Activated effector memory CD4-positive, alpha-beta T cell treated with anti-CD3 and anti-CD28 coated beads, Interleukin-2, amount 50 U/mL, for 16 hours (primary cell): ENCODE measurements around the gene CNOT10.
"Not testable (repeated sequence)": the region's sequence is repeated elsewhere in the genome, so short reads cannot be mapped to it uniquely, and the experiment has no call there.

Experiments used
- DNase-seq: peaks from one replicate; pipeline ENCODE4 v3.0.0-alpha.2; 2020

The CNOT10 gene, protein sequence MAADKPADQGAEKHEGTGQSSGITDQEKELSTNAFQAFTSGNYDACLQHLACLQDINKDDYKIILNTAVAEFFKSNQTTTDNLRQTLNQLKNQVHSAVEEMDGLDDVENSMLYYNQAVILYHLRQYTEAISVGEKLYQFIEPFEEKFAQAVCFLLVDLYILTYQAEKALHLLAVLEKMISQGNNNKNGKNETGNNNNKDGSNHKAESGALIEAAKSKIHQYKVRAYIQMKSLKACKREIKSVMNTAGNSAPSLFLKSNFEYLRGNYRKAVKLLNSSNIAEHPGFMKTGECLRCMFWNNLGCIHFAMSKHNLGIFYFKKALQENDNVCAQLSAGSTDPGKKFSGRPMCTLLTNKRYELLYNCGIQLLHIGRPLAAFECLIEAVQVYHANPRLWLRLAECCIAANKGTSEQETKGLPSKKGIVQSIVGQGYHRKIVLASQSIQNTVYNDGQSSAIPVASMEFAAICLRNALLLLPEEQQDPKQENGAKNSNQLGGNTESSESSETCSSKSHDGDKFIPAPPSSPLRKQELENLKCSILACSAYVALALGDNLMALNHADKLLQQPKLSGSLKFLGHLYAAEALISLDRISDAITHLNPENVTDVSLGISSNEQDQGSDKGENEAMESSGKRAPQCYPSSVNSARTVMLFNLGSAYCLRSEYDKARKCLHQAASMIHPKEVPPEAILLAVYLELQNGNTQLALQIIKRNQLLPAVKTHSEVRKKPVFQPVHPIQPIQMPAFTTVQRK

DNA sequence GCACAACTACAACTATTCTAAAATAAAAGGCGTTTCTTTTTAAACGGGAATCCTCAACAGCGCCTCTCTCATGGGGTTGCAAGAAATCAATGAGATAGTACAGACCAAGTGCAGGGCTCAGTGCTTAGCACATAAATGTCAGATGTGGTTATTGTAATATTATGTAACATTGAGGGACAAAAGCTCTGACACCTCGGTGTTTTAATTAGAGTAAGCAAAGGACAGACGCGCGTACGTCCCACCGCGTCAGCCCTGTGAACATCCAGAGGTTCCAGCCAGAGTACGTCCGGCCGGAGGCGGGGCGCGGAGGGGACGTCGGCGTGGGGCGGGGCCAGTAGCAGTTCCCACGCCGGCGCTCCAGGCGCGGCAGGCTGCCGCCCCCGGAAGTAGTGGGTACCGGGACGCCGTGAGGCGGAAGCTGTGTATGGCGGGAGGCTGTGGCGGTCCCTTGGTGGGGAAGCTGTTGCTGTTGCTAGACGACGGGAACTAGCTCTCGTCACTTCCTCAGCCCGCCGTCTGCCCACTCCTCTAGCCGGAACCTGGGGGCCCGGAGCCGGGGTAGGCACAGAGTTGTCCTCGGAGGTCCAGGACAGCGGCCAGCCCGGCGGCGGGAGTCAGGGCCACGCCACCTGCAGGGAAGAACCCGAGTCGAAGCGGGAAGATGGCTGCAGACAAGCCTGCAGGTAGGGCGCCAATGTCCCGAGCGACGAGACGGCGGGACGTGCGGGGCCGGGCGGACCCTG is at the start of gene CNOT10:
CNOT10 (plus strand) TSS at position 389 of the 743 bp plus-strand sequence; CDS start at position 662, 273 bp downstream.
- peak; percentile 99 for DNase-seq

DNA sequence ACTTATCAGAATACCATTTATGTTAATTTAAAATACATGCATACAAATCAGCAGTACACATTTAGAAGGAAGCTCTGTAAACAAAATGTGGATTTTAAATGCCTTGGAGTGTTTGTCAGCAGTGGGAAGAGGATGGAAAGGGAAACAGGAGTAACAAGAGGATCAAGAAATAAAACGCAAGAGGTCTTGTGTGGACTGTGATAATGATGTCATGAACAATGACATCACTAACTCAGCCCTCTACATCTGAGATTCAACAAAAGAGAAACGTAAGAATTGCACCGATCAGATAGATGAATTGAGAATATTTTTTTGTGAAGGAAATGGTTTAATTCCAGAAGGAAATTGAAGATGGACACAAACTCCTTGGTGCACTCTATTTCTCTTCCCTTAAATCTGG is 44.0 kb upstream of the CNOT10 start:
- DNase-seq, result no peak

DNA sequence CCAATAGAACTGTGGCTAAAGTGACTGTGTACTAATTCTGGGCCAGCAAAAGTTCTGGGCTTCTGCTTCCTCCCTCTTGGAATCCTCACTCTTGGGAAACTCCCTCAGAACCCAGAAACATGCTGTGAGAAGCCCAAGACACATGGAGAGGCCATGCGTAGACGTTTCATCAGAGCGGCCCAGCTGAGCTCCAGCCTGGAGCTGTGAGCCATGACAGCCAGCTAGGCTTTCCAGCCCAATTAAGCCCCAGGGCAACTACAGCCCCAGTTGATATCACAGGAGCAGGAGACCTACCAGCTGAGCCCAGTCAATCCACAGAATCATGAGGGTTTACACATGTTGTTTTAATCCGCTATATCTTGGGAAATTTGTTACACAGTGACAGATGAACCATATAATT is 43.6 kb upstream of the CNOT10 start:
- no peak for DNase-seq

DNA sequence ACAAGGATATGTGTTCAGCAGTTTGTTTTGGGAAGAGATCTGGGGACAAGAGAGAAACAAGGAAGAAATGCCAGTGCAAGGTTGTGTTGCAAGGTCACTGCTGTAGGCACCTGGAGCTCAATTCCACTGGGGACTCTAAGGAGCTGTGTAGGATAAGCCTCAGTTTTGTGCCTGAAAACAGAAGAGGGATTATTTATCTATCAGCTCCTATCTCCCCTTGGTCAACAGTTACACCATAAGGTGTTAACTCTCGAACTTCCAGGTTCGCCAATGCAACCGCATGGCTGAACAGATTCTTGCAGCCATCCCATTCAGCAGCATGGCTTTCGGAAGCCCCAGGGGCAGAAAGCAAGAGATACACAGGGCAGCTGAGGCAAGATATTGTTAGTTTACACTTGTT is 41.6 kb upstream of the CNOT10 start:
- no peak for DNase-seq

DNA sequence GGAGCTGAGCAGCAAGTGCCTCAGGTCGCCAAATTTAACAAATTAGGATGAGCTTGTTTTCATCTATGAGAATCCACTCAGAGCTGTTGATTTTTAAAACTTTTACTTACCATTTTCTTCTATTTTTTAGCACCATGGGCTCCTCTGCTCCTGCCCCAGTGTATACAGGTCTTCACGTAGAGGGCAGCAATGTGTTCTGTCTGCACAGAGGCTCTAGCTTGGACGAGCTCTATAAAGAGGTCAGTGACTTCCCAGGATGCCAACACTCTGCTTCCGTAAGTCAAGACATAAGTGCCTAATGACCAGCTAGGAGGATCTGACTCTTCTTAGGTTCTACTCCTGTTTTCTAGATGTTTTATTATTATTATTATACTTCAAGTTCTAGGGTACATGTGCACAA is 41.2 kb upstream of the CNOT10 start:
- no peak for DNase-seq

DNA sequence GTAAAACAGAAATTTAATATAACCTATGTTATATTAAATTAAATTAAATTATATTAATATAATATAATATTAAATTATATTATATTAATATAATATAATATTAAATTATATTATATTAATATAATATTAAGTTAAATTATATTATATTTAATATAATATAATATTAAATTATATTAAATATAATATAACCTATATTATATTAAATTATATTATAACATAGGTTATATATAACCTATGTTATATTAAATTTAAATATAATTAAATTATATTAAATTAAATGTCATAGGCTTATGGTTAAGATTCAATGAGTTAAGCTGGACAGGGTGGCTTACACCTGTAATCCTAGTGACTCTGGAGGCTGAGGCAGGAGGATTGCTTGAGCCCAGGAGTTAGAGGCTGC is 40.6 kb upstream of the CNOT10 start:
- DNase-seq, result no peak

DNA sequence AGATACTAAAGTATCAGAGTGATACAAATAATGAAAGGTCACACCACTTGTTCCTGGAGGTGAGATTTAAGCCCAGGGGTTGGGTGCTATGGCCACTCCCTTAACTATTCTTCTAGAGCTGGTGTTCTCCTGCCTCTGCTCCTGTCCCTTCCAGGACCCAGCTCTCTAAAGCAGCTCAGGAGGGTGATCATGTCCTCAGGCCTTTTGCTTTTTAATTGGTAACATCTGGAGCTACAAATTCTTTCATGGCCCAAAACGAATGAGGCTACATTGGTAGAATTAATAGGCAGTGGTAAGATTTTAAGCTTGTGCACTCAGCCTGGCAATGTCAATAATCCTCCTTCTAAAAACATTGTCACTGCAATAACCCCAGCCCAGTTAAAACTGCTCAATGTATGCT is 38.2 kb upstream of the CNOT10 start:
- DNase-seq, result no peak

DNA sequence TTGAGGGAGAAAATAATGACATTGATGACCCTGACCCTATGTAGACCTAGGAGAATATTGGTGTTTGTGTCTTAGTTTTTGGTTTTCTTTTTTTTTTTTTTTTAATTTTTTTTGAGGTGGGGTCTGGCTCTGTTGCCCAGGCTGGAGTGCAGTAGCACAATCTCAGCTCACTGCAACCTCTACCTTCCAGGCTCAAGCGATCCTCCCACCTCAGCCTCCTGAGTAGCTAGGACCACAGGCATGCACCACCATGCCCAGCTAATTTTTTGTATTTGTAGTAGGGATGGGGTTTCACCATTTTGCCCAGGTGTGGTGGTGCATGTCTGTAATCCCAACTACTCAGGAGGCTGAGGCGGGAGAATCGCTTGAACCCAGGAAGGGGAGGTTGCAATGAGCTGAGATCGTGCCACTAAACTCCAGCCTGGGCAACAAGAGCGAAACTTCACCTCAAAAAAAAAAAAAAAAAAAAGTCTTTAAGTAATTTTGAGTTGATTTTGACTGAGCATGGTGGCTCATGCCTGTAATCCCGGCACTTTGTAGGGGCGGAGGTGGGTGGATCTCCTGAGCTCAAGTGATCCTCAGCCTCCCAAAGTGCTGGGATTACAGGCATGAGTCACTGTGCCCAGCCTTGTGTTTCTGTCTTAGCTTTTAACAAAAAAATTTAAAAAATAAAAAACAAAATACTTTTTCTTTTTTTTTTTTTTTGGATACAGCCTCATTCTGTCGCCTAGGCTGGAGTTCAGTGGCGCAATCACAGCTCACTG is 32.5 kb upstream of the CNOT10 start:
- DNase-seq, result not testable (repeated sequence)

DNA sequence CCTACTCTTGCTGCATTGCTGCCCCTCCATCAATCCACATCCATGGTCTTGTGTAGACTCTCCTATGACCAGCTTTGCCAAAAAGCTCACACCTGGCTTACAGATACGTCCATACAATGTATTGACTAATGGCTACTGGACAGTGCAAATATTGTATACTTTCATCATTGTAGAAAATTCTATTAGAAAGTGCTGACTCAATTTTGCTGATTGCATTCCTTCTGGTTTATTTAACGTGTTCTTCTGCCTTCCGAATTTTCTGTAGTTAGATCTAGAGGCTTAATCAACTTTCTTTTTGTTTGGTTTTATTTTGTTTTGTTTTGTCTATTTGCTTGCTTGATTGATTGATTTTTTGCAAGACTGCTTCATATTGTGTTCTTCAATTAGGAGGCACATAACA is 29.8 kb upstream of the CNOT10 start:
- no peak for DNase-seq

DNA sequence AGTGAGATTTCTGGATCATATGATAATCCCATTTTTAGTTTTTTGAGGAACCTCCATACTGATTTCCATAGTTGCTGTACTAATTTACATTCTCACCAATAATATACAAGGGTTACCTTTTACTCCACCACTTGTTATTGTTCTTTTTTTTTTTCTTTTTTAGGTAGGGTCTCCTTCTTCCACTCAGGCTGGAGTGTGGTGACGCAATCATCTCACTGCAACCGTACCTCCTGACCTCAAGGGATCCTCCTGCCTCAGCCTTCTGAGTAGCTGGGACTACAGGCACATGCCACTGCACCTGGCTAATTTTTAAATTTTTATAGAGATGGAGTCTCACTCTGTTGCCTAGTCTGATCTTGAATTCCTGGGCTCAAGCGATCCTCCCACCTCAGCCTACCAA is 24.4 kb upstream of the CNOT10 start:
- DNase-seq, result no peak

DNA sequence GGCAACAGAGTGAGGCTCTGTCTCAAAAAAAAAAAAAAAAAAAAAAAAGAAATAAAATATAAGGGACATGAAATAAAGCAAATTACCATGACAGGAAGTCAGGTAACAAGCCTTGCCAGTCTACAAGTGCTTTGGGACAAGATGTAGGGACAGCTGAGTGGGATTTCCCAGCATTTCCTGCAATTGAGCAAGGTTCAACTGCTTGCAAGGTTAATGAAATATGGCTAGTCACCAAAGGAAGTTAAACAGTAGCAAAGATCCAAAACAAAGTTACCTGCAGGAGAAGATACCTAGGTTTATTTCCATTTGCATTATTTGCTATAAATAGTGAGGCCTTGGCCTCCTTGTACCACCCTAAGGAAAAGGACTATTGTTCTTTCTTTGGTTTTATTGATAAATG is 22.3 kb upstream of the CNOT10 start:
- DNase-seq, result no peak

DNA sequence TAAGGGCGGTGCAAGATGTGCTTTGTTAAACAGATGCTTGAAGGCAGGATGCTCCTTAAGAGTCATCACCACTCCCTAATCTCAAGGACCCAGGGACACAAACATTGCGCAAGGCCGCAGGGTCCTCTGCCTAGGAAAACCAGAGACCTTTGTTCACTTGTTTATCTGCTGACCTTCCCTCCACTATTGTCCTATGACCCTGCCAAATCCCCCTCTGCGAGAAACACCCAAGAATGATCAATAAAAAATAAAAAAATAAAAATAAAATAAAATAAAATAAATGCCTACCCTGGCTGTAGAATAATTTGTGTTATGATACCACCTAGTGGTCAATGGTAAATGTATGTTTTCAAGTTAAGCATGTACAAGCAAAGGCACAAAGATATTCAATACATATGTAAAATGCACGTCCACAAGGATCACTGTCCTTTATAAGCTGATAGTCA is 20.3 kb upstream of the CNOT10 start:
- not testable (repeated sequence) for DNase-seq

DNA sequence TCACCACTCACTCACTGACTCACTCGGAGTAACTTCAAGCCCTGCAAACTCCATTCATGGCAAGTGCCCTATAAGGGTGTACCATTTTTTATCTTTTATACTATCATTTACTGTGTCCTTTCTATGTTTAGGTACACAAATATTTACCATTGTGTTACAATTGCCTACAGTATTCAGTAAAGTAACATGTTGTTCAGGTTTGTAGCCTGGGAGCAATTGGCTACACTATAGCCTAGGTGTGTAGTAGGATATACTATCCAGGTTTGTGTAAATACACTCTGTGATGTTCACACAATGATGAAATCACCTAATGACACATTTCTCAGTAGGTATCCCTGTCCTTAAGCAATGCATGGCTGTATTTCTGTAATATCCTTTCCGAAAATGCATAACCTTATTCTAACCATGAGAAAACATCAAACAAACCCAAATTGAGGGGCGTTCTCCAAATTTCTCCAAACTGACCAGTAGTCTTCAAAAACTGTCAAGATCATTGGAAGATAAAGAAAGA is 17.9 kb upstream of the CNOT10 start:
- no peak for DNase-seq

DNA sequence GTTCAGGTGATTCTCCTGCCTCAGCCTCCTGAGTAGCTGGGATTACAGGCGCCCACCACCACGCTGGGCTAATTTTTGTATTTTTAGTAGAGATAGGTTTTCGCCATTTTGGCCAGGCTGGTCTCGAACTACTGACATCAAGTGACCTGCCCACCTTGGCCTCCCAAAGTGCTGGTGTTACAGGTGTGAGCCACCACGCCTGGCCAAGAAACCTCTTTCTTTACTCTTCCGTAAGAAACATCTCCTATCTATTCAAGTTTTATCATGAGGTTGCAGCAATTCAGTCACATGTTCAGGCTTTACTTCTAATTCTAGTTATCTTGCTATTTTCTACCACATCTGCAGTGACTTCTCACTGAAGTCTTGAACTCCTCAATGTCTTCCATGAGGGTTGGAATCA is 15.8 kb upstream of the CNOT10 start:
- not testable (repeated sequence) for DNase-seq

DNA sequence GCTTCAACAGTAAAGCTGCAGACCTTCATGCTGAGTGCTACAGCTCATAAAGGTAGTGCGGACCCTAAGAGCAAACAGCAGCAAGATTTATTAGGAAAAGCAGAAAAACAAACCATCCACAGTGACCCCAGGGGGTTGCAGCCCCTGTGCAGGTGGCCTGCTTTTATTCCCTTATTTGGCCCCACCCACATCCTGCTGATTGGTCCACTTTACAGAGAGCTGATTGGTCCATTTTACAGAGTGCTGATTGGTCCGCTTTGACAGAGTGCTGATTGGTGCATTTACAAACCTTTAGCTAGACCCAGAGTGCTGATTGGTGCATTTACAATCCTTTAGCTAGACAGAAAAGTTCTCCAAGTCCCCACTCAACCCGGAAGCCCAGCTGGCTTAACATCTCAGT is 11.3 kb upstream of the CNOT10 start:
- DNase-seq, result not testable (repeated sequence)

DNA sequence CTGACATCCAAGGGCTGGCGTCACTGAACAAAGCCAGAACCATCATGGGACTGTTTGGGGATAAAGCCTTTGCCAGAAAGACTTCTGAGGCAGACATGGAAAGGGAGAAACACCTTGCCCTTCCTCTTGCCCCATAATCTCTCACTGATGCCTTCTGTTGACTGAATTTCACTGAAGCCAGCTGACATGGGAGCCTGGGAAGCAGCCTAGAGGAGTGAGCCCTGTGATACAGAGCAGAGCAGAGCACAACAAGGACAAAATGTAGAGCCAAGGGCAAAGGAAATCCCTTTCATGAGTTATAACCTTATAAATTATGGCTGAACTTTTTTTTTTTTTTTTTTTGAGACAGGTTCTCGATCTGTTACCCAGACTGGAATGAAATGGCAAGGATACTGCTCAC is 9.8 kb upstream of the CNOT10 start:
- no peak for DNase-seq

DNA sequence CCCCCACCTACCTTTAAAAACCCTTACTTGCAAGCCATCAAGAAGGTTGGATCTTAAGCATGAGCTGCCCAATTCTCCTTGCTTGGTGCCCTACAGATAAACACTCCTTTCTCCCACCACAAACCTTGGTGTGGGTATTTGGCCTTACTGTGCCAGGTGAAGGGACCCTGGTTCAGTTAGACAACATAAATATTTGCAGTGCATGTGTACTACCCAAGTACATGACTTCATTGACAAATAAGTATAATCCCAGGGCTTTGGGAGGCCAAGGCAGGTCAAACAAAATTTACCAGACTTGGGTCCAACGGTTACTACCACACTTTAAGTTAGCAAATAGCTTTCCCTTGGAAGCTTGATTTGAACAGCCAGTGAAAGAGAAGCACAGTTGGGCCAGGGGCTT is 9.3 kb upstream of the CNOT10 start:
- DNase-seq, result no peak

DNA sequence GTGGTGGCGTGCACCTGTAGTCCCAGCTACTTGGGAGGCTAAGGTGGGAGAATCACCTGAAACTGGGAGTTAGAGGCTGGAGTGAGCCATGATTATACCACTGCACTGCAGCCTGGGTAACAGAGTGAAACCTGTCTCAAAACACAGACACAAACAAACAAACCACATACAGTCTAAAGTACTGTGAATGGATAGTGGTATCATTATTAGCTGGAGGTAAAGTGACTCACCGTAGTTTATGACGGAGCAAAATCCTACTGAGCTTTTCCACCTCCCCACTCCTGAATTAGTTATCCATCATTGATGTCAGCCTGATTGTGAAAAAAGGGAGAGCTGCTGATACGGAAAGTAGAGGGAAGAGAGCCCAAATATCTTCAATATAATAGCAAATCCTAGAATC is 3.2 kb upstream of the CNOT10 start:
- DNase-seq, result no peak

DNA sequence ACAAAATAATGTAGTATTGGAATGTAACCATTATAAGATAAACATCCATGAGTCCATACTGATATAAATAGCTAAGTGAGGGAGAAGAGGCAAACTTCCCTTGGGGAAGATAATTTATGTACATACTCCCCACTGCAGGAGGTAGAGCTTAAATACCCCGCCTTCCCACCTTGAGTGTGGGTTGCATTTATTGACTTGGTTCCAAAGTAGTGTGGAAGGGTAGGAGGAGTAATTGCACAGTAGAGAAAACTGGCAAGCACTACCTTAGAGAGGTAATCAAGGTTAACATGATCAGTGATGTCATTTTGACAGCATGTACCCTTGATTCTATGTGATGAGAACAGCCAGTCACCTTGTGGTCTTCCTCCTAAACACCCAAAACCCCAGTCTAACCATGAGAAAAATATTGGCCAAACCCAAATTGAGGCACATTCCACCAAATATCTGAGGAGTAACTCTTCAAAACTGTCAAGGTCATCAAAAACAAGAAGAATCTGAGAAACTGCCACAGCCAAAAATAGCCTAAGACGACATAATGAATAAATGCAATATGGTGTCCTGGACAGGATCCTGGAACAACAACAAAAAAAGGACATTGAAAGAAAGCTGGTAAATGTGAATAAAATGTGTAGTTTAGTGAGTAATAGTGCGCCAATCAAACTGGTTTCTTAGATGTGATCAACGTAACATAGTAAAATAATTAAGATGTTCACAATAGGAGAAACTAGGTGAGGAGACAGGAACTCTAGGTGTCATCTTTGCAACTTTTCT is 774 bp upstream of the CNOT10 start:
- no peak for DNase-seq

DNA sequence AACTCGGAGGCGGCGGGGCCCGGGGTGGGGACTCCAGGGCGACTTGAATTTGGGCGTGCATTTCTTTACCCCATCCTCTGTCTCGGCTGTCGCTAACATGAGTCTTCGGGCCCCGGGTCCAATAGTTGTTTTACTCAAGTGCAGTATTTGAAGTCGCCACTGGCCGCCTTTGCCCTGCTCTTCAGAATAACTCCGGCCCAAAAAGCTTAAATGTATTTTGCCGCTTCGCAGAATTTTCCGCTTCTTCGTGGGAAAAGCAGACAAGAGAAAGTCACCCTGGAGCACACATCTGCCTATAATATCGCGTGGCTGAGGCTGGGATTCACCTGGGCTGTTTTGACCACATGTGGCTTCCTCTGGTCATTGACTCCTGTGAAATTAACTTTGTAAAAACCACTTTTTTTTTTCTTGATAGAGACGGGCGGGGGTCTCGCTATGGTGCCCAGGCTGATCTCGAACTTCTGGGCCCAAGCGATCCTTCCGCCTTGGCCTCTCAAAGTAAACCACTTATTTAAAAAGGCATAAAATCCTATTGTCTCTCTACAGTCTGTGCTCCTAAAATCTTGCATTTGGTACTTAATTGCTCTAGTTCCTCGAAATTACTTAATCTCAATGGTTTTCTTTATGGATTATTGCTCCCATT is 676 bp downstream of the CNOT10 start:
- no peak for DNase-seq

DNA sequence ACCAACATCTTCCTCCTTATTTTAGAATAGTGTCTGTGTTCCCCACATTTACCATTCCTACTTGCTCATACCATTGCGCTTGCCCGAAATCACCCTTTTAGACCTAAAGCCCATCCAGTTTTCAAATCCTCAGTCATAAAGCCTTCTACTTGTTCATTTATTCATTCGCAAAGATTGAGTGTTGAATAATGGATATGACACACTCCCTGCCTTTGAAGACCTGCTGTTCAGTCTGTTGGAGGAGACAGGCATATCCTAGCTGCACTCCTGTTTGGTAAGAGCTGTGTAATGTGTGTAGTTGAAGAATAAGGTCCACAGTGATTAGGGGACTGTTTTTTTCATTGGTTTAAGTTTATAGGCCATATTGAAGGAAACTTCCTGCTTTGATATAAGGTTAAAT is 1.7 kb downstream of the CNOT10 start:
- DNase-seq, result no peak
